Lower leg skin (tissue), 3 donors: ENCODE measurements around the gene PTRH1.

Experiments used
- POLR2A ChIP-seq, 2 donors: fragments of 450-650 bp; IDR thresholded peaks; one replicate each; pipeline ENCODE4 v1.6.1; 2016 to 2017; ENCODE audit warnings: antibody characterized with exemption in 2 of 2, mild to moderate bottlenecking in 1 of 2, moderate library complexity in 1 of 2
- TF ChIP-seq, protein P1 (sequence below), 3 donors: fragments of 450-650 bp; IDR thresholded peaks; one replicate each; pipeline ENCODE4 v1.5.1; 2016; ENCODE audit warnings: antibody characterized with exemption in 3 of 3, mild to moderate bottlenecking in 3 of 3, moderate library complexity in 2 of 3

DNA sequence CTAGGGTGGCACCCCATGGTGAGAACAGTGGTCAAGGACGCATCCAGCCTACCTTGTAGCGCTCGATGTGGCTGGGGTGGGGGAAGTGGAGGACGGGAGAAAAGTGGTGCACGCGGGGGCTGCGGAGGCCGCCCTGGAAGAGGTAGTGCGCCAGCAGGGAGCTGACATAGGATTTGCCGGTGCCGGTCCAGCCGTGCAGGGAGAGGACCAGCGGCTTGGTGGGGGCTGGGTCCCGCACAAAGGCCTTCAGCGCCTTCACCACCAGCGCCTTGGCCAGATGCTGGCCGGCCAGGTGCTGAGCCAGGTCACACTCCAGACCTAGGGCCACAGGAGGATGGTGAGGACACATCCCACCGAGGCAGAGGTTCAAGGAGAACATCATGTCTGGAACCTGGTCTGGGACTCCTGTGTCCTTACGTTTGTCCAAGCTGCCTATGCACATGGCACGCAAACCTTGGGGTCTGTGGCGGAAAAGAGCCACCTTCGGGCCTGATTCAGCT is 18.8 kb upstream of the PTRH1 start:
- TF ChIP-seq, protein P1, sequence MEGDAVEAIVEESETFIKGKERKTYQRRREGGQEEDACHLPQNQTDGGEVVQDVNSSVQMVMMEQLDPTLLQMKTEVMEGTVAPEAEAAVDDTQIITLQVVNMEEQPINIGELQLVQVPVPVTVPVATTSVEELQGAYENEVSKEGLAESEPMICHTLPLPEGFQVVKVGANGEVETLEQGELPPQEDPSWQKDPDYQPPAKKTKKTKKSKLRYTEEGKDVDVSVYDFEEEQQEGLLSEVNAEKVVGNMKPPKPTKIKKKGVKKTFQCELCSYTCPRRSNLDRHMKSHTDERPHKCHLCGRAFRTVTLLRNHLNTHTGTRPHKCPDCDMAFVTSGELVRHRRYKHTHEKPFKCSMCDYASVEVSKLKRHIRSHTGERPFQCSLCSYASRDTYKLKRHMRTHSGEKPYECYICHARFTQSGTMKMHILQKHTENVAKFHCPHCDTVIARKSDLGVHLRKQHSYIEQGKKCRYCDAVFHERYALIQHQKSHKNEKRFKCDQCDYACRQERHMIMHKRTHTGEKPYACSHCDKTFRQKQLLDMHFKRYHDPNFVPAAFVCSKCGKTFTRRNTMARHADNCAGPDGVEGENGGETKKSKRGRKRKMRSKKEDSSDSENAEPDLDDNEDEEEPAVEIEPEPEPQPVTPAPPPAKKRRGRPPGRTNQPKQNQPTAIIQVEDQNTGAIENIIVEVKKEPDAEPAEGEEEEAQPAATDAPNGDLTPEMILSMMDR (IDR thresholded peaks at IDR 0.05), result no peak
- TF ChIP-seq POLR2A (IDR thresholded peaks at IDR 0.05), result no peak
